ENCODE measurements around the gene SRSF3.
"Not testable (repeated sequence)": the region's sequence is repeated elsewhere in the genome, so short reads cannot be mapped to it uniquely, and the experiment has no call there.

The SRSF3 gene

DNA sequence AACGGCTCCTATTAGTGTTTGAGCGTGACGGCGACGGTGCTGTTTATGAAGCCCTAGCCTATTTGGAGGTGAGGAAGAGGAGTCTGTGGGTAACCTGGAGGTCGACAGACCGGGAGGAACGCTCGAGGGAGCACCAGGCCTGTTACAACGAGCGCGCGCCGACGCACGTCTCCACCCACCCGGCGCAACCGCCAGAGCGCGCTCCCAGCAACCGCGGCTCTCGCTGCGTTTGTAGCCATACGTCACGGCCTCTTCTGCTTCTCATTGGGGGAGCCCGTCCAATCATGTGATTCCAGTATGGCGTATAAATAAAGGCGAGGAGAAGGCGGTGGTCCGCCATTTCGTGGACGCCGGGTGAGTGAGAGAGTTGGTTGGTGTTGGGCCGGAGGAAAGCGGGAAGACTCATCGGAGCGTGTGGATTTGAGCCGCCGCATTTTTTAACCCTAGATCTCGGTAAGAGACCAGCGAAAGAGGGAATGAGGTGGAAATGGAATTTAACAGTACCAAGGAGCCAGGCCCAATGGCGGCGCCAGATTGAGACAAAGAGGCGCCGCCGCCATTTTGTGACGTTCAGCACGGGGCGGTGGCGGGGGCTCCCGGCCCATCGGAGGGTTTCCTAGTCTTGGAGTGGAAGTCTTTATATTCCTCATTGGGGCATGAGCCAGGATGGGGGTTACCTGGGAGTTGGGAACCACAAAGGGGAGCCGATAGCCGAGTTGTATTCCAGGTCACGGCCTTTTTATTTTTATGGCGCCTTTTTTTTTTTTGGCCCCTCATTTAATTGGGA, at the start of gene SRSF3:
Gene SRSF3, plus strand, starts transcription at position 334 of the 787 bp plus-strand sequence. CDS start 2,401 bp downstream, outside the sequence.
- DNase-seq, result peak; percentile 95

GRCh38 chr6:36545767-36546307, 48.3 kb upstream of the SRSF3 start:
- DNase-seq, result peak; percentile 12

DNA sequence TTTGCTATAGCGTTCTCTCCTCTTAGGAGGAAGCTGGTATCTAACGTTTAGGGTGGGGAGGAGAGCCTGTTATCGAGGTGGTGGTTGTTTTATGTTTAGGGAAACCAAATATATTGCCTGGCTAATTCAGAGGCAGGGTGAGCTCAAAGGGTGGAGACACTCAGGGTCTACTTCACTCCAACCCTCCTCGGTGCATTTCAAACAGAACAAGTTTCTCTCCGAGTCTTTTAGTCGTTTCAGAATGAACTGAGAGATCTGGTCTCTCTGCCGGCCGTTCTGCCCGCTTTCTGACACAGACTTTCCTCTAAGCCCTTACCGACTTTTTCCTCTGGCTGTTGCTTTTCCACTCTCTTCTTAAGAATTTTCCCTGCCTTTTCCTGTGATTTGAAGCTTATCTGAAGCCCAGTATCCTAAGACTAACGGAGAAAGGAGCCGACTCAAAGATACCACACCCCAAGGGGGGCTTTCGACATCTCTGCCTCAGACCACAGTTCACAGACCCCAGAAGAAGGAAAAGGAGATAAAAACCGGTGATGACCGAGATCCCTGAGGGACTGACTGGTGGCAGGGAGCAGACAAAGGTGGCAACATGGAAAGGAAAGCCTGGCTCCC, 47.7 kb upstream of the SRSF3 start:
- DNase-seq, result no peak

GRCh38 chr6:36546920-36547645, 47.1 kb upstream of the SRSF3 start, which contains the start of gene STK38:
Gene STK38, minus strand, starts transcription at chr6:36547479. Its CDS starts 7,277 bp downstream, at chr6:36540202.
- DNase-seq, result peak; percentile 64

DNA sequence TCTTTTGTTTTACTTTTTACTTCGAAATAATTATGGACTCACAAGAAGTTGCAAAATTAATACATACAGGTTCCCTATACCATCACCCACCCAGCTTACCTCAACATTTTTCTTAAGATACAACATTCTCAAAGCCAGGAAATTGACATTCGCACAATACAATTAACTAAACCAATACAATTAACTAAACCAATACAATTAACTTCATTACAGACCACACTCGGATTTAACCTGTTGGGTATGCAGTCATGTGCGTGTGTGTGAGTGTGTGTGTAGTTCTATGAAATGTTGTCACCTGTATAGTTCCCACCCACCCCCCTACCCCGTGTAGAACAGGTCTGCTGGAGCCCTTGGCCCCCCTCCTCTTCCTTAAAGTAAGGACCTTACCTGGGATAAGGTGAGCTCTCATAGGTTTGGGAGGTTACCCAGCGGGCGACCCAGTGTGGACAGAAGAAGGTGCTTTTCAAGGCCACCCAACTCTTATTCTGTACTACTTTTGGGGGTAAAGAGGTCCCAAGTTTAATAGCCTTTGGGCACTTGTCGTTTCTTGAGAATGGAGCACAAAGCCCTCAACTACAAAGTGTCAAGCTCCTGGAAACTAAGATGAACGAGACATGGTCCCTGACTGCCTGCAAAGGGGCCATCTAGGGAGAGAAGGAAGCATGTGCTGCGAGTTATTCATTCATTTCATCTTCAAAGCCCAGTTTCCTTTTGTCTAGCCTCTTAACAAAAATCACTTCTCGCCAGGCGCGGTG, 46.3 kb upstream of the SRSF3 start:
- no peak for DNase-seq

- no peak for DNase-seq
Measured at GRCh38 chr6:36548401-36548743, 45.8 kb upstream of the SRSF3 start.

DNA sequence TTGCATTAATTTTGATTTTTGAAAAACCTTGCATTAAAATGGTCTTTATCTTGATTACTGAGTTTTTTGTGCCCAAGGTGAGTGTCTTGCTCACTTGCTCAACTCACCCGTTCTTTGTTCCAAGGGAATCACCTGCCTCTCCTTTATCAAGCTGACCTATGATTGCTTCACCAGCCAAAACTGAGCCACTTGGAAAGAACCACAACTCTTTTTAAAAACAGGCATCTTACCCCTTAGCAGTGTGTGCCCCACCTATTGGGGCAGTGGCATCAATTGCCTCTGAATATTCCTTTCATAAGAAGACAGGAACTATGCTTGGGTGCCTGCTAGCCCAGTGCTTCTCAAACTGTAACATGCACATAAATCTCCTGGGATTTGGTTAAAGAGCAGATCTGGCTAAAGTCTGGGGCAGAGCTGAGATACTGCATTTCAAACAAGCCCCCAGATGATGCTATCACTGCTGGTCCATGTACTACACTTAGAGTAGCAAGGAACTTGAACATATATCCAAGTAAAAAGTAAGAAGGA, 43.6 kb upstream of the SRSF3 start:
- DNase-seq, result no peak

DNA sequence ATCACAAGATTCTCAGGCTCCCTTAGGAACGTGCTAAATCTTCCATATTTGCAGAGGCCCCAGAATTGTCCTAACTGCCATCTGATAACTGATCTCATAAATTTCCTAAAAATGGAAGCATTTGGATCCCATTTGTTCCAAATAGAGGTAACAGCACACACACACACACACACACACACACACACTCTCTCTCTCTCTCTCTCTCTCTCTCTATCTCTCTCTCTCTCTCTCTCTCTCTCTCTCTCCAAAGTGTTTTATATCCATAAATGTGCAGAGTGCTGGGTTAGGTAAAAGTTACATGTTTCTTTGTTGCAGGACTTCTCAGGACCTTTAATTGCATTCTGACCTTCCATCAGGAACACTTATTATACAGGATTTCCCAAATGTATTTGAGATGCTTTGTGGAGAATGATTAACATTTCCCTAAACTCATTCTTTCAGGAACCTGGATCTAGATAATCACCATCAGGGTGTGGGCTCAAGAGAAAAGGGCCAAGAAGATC, 38.4 kb upstream of the SRSF3 start:
- no peak for DNase-seq

DNA sequence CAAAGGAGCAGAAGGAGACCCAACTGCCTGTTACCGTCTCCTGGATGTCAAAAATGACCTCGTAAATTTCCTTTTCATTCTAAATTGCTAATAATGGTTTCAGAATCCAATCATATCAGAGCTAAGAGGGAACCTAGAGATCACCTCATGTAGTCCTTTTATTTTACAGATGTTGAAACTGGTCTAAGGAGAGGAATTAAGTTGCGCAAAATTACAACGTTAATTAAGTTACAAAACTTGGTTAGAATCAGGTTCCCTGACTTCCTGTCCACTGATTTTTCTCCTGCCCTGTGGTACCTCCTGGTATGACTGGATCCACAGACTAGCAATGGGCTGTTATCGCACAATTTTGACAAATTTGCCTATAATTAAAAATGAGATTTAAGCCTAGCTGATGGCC, 37.9 kb upstream of the SRSF3 start:
- DNase-seq, result no peak

GRCh38 chr6:36559011-36559793, 35.0 kb upstream of the SRSF3 start:
- no peak for DNase-seq

GRCh38 chr6:36560822-36561221, 33.3 kb upstream of the SRSF3 start:
- no peak for DNase-seq

DNA sequence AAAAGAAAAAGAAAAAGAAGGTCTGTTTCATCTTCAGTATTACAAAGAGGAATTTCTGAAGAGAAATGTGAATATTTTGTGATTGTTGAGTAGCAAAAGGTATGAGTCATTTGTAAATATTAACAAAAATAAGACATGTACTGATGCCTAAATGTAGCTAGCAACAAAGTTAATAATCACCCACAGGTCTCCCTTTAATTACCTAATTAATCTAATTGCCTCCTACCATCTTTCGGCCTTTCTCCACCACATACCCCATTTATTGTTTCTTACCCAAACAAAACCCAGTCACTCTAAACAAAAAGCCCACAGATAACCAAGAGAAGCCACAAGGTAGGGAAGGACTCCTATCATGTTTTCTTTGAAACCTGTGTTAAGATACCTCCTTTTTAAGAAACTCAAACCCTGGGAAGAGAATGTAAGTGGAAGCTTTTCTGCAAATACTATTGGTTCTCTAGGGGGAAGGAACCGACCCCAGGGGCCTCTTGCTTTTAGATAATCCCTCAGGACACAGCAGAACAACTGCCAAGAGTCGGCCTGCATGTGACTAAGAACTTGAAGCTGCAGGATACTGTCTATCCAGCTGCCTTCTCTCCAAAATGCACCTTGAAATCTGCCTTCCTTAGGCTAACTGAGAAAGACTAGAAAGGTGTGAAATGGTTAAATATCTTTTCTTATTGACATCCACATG, 30.8 kb upstream of the SRSF3 start:
- DNase-seq, result no peak

- DNase-seq, result no peak
Measured at GRCh38 chr6:36563928-36564284, 30.3 kb upstream of the SRSF3 start.

GRCh38 chr6:36566418-36566905, 27.7 kb upstream of the SRSF3 start:
- DNase-seq, result no peak

- no peak for DNase-seq
Measured at GRCh38 chr6:36570264-36570663, 23.9 kb upstream of the SRSF3 start.

DNA sequence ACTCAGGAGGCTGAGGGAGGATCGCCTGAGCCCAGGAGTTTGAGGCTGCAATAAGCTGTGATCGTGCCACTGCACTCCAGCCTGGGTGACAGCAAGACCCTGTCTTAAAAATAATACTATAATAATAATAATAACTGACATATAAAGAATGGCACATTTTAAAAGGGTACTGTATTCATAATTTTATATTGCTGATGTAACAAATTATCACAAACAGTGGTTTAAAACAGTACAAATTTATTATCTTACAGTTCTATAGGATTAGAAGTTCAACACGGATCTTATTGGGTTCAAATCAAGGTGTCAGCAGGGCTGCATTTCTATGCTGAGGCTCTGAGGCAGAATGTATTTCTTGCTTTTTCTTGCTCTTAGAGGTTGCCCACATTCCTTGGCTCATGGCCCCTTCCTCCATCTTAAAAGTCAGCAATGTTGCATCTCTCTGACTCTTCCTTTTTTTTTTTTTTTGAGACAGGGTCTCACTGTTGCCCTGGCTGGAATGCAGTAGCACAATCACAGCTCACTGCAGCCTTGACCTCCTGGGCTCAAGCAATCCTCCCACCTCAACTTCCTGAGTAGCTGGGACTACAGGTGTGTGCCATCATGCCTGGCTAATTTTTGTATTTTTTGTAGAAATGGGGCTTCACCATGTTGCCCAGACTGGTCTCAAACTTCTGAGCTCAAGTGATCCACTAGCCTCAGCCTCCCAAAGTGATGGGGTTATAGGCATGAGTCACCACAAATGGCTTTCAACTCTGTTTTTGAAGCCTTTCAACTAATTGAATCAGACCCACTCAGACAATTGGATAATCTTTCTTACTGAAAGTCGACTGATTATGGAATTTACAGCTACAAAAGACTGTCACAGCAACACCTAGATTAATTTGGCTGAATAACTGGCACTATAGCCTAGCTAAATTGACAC, 22.8 kb upstream of the SRSF3 start:
- DNase-seq, result no peak

- not testable (repeated sequence) for DNase-seq
Measured at GRCh38 chr6:36572353-36573311, 21.5 kb upstream of the SRSF3 start.

GRCh38 chr6:36574679-36575078, 19.5 kb upstream of the SRSF3 start:
- no peak for DNase-seq

Data from SHP77 treated with DMSO at 0.1 percent for 48 hours (cell line).